ENCODE data around the gene WDFY4. TPM values are rescaled to one million over a fixed set of nuclear protein-coding genes. Genes with fewer than 3 reads are reported as not detected.

WDFY4 gene
- total and polyA plus RNA-seq, 2 donors (not counting 3 experiments of a cell fraction or from before 2014, with no cell fraction given): 10.1 to 10.2 TPM

GRCh38 chr10:48656241-48656913 lies 28.3 kb upstream of the WDFY4 start:
- FAIRE-seq: peak; percentile 87
- intact Hi-C loops (cut with micrococcal nuclease): loop anchor here (1.0 kb wide), 8 partner anchors 49 to 441 kb away; partner anchors contain the start of gene MAPK8

More at GRCh38 chr10:48656241-48656913, 28.3 kb upstream of the WDFY4 start:
- Histone ChIP-seq H4K20me1 (replicated peaks; ENCODE audit: control insufficient read depth, extremely low read depth, insufficient read depth, low read length) (no peaks in the 10 kb centered on the region), H3K9ac (replicated peaks; ENCODE audit: extremely low read depth, insufficient read depth, low read length) (peak overlapping the region; percentile 82), H3K4me3 (replicated peaks in 1 of 3; ENCODE audit: insufficient read depth in 1 of 3, low read depth in 1 of 3, low read length in 3 of 3) (peak overlapping the region in 2 of 3 experiments; percentile 42 to 60), H2AFZ (ENCODE audit: low read depth, low read length) (peak overlapping the region; percentile 35), H3K79me2 (ENCODE audit: control insufficient read depth, insufficient read depth, low read length) (no peaks in the 10 kb centered on the region), H3K27ac (ENCODE audit: insufficient read depth, low read depth, low read length) (peak overlapping the region; percentile 78), H3K4me2 (ENCODE audit: insufficient read depth, low read length) (peak overlapping the region; percentile 78), H3K4me1 (ENCODE audit: control insufficient read depth, extremely low read depth, insufficient read depth, low read length) (peaks cover 20% of the 10 kb centered on the region), H3K9me1 (replicated peaks; ENCODE audit: control insufficient read depth, extremely low read depth, insufficient read depth, low read length) (no peaks in the 10 kb centered on the region), H3K9me3 (replicated peaks; ENCODE audit: control insufficient read depth, insufficient read depth, low read length) (no peaks in the 10 kb centered on the region), H3K36me3 (ENCODE audit: control insufficient read depth in 2 of 2, extremely low read depth in 1 of 2, insufficient read depth in 2 of 2, low read length in 2 of 2) (no peaks in the 10 kb centered on the region), H3K27me3 (ENCODE audit: control insufficient read depth in 2 of 2, insufficient read depth in 2 of 2, low read length in 2 of 2) (peaks cover 0 to 4% of the 10 kb centered on the region in 2 experiments)
- dilution Hi-C loops (cut with MboI; ENCODE audit: extremely low pct_ligation_motif_present, low sequenced_read_pairs): no loop called here
- ChIA-PET POLR2A (interaction anchor here (0.6 to 1.4 kb wide), 2 partner anchors 147 to 290 kb away, joined by 3 to 4 read pairs; no protein-coding TSS in a partner anchor), CTCF (interaction anchor here (0.6 to 6.2 kb wide), 93 partner anchors 9 to 937 kb away, joined by 3 to 445 read pairs (median 7); partner anchors contain the start of genes ARHGAP22 and ERCC6)
- BruUV-seq (replicated peaks): no TSS peak
- DNase-seq (ENCODE audit: low read depth, low spot score): peak; percentile 90
- no peak for TF ChIP-seq GATA2 (IDR thresholded peaks at IDR 0.05; ENCODE audit: insufficient read depth, insufficient read length, low read depth, low read length)
- no peak for TF ChIP-seq EZH2 (IDR thresholded peaks at IDR 0.05; ENCODE audit: borderline replicate concordance, low read depth, low read length, severe bottlenecking)
- no peak for TF ChIP-seq MYC (IDR thresholded peaks at IDR 0.05; ENCODE audit: low read depth, low read length)
- no peak for TF ChIP-seq JUN (IDR thresholded peaks at IDR 0.05; ENCODE audit: borderline replicate concordance, insufficient read depth, insufficient read length, low read depth)
- TF ChIP-seq POLR2A (IDR thresholded peaks at IDR 0.05; ENCODE audit: low read depth, low read length): no peak
- no peak for TF ChIP-seq MAX (IDR thresholded peaks at IDR 0.05; ENCODE audit: insufficient read depth, insufficient read length)
- peak; percentile 81 for TF ChIP-seq POLR2AphosphoS5 (IDR thresholded peaks at IDR 0.05; ENCODE audit: insufficient read depth, low read depth, low read length)
- TF ChIP-seq CTCF (IDR thresholded peaks at IDR 0.05; ENCODE audit: extremely low read depth in 1 of 2, insufficient read depth in 1 of 2, low read depth in 1 of 2, low read length in 2 of 2): peak; percentile 94 to 99
